Tongue (tissue), 2 donors: ENCODE measurements around the gene RBP3. TPM values are rescaled to one million over a fixed set of nuclear protein-coding genes. Genes with fewer than 3 reads are reported as not detected.

ENCODE experiments used
- DNase-seq: peaks from one replicate; pipeline ENCODE4 v3.0.0-alpha.2; 2015
- total RNA-seq: library from RNA; depleted of rRNA; stranded (reverse); fragments of >200 nt; gene quantifications from one replicate; pipeline ENCODE4 v1.2.3, GENCODE V29; 2014

RBP3 gene
- total RNA-seq, 1 donor from 2014 or later, result not detected

- DNase-seq, result no peak
Measured at GRCh38 chr10:47359101-47359500, 10.9 kb downstream of the RBP3 start.

GRCh38 chr10:47359626-47360418, 11.7 kb downstream of the RBP3 start:
- DNase-seq, result no peak

GRCh38 chr10:47360419-47361040, 12.4 kb downstream of the RBP3 start:
- no peak for DNase-seq

- peak; percentile 39 for DNase-seq
Measured at GRCh38 chr10:47361293-47361692, 13.1 kb downstream of the RBP3 start.

DNA sequence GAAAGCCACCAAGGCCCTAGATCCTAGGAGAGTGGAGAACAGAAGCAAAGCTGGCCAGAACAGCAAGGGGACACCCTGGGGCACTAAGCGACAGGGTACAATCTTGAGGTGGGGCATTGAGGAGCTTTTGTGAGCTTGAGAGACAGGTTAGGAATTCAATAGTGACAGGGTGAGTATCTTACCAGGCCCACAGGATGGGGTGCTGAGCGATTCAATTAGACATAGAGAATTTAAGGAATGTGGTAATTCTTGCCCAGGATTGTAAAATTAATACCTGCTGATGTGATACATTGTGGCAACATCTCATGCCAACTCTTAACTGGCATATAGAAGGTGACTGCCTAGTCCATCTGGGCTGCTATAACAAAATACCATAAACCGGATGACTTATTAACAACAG, 14.0 kb downstream of the RBP3 start:
- no peak for DNase-seq

DNA sequence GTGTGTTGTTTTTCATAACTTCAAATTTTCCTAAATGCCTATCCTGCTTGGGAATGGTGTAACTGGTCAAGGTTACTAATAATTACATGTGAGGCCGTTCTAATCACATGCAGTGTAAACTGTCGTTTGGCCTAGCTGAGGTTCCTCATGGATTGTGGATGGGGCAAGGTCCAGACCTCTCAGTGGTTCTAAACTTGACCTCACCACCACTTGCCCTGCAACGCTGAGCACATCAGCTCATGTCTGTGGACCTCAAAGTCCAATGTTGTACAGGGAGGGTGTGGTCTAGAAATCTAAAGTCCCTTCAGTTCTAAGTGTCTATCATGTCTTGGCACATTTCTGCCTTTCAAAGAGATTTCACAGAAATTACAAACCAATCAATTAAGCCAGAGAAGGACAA, 15.6 kb downstream of the RBP3 start:
- DNase-seq, result no peak

GRCh38 chr10:47364366-47364765, 16.2 kb downstream of the RBP3 start:
- peak; percentile 40 for DNase-seq

DNA sequence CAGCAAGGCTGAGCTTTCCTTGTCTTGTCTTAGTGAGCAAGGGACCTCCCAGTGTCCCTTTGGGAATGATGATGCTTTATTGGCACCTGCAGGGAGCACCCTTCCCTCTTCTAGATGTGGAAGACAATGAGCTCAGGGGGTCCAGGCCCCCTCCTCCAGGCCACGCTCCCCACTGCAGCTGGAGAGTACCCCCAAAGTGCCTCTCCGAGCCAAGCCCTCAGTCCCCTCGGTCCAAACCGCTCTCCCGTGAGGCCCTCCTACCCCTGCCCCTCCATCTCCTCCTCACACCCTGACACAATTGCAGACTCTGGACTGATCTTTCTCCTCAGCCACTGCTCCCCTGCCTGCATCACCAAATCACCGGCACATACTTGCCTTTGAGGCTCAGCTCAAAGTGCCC, 16.7 kb downstream of the RBP3 start:
- DNase-seq, result no peak

DNA sequence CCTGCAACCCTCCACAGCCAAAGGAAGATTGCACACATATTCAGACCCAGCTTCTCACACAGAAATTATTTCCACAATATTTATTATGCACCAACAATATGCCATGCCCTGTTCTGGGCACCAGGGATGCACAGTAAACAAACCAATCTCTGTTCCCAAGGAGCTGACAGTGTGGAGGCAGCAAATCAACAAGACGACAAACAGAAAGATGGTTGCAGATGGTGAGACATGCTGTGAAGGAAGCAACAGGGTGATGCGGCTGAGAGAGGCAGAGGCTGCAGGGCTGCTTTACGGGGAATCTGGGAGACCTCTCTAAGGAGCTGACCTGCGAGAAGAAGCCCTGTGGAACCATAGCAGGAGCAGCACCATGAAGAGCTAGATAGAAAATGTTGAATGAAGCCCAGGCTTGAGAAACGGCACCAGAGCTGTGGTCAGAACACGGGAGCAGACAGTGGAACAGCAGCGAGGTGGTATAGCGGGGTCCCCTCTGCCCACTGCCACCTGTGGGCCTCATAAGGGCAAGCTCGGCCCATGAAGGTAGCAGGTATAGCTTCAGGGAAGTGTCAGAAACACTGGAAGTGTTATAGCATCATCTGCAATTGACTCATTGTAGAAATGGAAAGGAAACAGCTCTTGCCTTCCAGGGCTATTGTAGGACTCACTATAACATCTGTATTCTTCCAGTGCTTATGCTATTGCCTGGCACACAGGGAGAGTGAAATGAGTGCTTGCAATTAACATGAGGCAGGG, 17.4 kb downstream of the RBP3 start:
- DNase-seq, result no peak

GRCh38 chr10:47366181-47366631, 18.0 kb downstream of the RBP3 start:
- DNase-seq, result no peak

GRCh38 chr10:47366731-47367460, 18.7 kb downstream of the RBP3 start:
- DNase-seq, result no peak

DNA sequence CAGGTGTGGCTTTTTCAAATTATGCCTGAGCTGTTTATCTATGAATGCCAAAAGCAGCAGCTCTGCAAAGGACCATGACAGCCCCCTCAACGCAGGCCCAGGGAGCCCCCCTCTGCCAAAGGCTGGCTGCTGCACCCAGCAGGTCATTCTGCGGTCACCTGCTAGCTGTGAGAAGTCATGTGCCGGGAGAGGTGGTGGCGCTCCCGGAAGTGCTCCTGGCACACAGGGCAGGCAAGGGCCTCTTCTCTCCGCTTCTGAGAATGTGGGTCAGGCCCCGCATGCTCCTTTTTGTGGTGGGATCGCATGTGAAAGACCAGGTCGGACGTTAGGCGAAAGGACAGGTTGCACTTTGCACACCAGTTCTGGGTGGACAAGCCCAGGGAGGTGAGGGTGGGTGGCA, 19.5 kb downstream of the RBP3 start:
- no peak for DNase-seq

- no peak for DNase-seq
Measured at GRCh38 chr10:47368431-47369180, 20.4 kb downstream of the RBP3 start.

DNA sequence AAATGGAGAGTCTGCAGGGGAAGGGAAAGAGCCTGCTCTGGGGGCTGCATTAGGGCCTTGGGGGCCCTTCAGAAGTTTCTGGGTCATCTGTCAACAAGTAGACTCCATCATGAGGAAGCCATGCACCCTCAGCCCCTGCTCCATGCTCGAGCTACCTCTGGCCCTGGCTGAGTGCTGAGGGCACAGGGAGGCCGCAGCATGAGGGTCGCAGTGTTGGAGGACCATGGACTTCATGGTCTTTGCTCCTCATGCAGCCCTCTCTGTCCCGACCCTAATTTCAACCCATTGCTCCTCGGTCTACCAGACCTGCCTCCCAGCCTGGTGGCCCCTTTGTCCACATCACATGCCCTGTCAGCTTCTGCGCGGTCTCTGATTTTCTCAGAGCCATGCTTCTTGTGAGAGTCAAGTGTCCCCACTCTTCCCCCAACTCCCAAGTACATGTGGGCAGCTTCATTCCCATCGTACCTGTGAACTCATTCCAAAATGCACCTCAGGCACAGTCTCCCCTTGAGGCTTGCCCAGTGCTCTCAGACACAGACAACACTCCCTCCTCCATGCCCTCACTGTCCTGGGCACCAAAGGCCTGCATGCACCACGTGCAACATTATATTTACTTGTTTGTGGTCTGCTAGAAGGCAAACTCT, 21.2 kb downstream of the RBP3 start:
- no peak for DNase-seq

GRCh38 chr10:47370015-47370767, 22.0 kb downstream of the RBP3 start:
- no peak for DNase-seq

DNA sequence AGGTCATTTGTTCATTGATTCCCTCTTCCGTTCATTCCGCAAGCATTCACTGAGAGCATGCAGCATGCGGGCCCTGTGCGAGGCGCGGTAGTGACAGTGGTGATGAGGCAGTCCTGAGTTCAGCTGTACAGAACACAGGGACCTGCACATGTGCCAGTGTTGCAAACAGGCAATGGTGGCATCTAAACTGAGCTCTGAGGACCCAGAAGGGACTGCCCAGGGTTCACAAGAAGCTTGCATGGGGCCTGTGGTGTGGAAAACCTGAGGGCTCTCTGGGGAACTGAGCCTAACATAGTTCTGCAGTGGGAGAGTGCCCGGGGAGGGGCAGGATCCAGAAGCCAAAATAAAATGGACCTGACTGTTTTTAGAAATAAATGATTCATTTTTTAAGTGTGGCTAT, 22.7 kb downstream of the RBP3 start:
- no peak for DNase-seq

- no peak for DNase-seq
Measured at GRCh38 chr10:47371629-47372485, 23.7 kb downstream of the RBP3 start.

- no peak for DNase-seq
Measured at GRCh38 chr10:47372726-47373125, 24.6 kb downstream of the RBP3 start.
